ENCODE results near the gene RPTN. TPM values are rescaled to one million over a fixed set of nuclear protein-coding genes. Genes with fewer than 3 reads are reported as not detected.

The RPTN gene
- total RNA-seq, 1 experiment from 2014 or later, result not detected

GRCh38 chr1:152108882-152109222 lies 50.2 kb downstream of the RPTN start:
- no peak overlapping the region for H2BK12ac ChIP-seq (ENCODE audit: insufficient read length, low read depth, low read length)
- H4K8ac ChIP-seq (replicated peaks; ENCODE audit: insufficient read length, low read depth, low read length), result no peak overlapping the region
- H2BK15ac ChIP-seq (ENCODE audit: low read depth, low read length), result no peak overlapping the region
- peaks cover 3% of the 10 kb centered on the region for H3K23me2 ChIP-seq (ENCODE audit: insufficient read length, low read depth, low read length, poor library complexity, severe bottlenecking)
- H3K4me1 ChIP-seq (ENCODE audit: insufficient read depth, low read length), result no peaks in the 10 kb centered on the region
- no CpG with 5 or more reads among the region's 28 CpGs for WGBS (ENCODE audit: extremely low coverage, insufficient read length, low lambda C conversion rate)
- peaks cover 8 to 19% of the 10 kb centered on the region in 2 experiments for H3K9me3 Mint-ChIP-seq
- H3K27ac Mint-ChIP-seq, result no peak overlapping the region
- H3T11ph ChIP-seq (ENCODE audit: low read length), result no peak overlapping the region
- H3K27me3 Mint-ChIP-seq (ENCODE audit: low read depth), result peaks cover 4% of the 10 kb centered on the region
- peaks cover 0 to 12% (median 3%) of the 10 kb centered on the region in 3 experiments; a peak in 4 of 7 replicates for H3K36me3 Mint-ChIP-seq (ENCODE audit: insufficient read depth in 1 of 3, low read depth in 3 of 3)
- H2AFZ ChIP-seq (ENCODE audit: low read length), result no peak overlapping the region
- no peaks in the 10 kb centered on the region for H3K9me3 ChIP-seq (ENCODE audit: control insufficient read depth, low read depth, low read length)
- H3K4me3 Mint-ChIP-seq, result no peak overlapping the region
- TF ChIP-seq, protein P1, sequence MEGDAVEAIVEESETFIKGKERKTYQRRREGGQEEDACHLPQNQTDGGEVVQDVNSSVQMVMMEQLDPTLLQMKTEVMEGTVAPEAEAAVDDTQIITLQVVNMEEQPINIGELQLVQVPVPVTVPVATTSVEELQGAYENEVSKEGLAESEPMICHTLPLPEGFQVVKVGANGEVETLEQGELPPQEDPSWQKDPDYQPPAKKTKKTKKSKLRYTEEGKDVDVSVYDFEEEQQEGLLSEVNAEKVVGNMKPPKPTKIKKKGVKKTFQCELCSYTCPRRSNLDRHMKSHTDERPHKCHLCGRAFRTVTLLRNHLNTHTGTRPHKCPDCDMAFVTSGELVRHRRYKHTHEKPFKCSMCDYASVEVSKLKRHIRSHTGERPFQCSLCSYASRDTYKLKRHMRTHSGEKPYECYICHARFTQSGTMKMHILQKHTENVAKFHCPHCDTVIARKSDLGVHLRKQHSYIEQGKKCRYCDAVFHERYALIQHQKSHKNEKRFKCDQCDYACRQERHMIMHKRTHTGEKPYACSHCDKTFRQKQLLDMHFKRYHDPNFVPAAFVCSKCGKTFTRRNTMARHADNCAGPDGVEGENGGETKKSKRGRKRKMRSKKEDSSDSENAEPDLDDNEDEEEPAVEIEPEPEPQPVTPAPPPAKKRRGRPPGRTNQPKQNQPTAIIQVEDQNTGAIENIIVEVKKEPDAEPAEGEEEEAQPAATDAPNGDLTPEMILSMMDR (conservative IDR thresholded peaks at IDR 0.05), result no peak
- H3K56ac ChIP-seq (ENCODE audit: insufficient read length, low read depth, low read length), result no peak overlapping the region
- no peaks in the 10 kb centered on the region for H3K79me1 ChIP-seq (ENCODE audit: insufficient read depth, low read depth, low read length, poor library complexity, severe bottlenecking)
- no peaks in the 10 kb centered on the region for H3K79me2 ChIP-seq (ENCODE audit: insufficient read depth, low read length)
- no peaks in the 10 kb centered on the region for H4K20me1 ChIP-seq (ENCODE audit: control insufficient read depth, insufficient read depth, insufficient read length)
- no peak overlapping the region for H3K27ac ChIP-seq (ENCODE audit: insufficient read length, low read depth, low read length)
- no peak overlapping the region for H4K5ac ChIP-seq (ENCODE audit: insufficient read length, low read depth, low read length)
- no peak overlapping the region for H2BK120ac ChIP-seq (ENCODE audit: low read depth, low read length, poor library complexity, severe bottlenecking)
- H3K4ac ChIP-seq (ENCODE audit: low read depth, low read length), result no peak overlapping the region
- H3K27me3 ChIP-seq (ENCODE audit: insufficient read depth, low read length), result peaks cover 68% of the 10 kb centered on the region
- H3K14ac ChIP-seq (ENCODE audit: insufficient read depth, low read length), result no peak overlapping the region
- no peak overlapping the region for H3K18ac ChIP-seq (ENCODE audit: insufficient read length, low read depth, low read length)
- H4K91ac ChIP-seq (ENCODE audit: insufficient read length, low read depth, low read length), result no peak overlapping the region
- no peak for DNase-seq
- H3K4me2 ChIP-seq (ENCODE audit: insufficient read depth, insufficient read length, low read length), result no peak overlapping the region
- H3K9ac ChIP-seq (ENCODE audit: extremely low read depth, insufficient read length, low read length), result no peak overlapping the region
- H2AK5ac ChIP-seq (ENCODE audit: insufficient read length, low read length), result no peak overlapping the region
- no peaks in the 10 kb centered on the region for H3K4me1 Mint-ChIP-seq
- H2BK20ac ChIP-seq (ENCODE audit: low read depth, low read length, poor library complexity, severe bottlenecking), result no peak overlapping the region
- no peak overlapping the region for H3K23ac ChIP-seq (ENCODE audit: insufficient read length, low read depth, low read length)
- H2BK5ac ChIP-seq (ENCODE audit: insufficient read length, low read length), result no peak overlapping the region

All from H9 (cell line).